Measurements from ENCODE around the gene FLVCR2. TPM values are rescaled to one million over a fixed set of nuclear protein-coding genes. Genes with fewer than 3 reads are reported as not detected.

The FLVCR2 gene
- total RNA-seq, 1 donor from 2014 or later = 6.3 TPM

GRCh38 chr14:75643985-75644384 is 65.6 kb downstream of the FLVCR2 start:
- no peak for DNase-seq (ENCODE audit: low spot score, unreplicated experiment)
- Mint-ChIP-seq H3K4me3 (ENCODE audit: low read depth) (no peak overlapping the region), H3K4me1 (ENCODE audit: low read depth) (peaks cover 12% of the 10 kb centered on the region), H3K9me3 (ENCODE audit: low read depth) (no peaks in the 10 kb centered on the region), H3K27ac (no peak overlapping the region), H3K27me3 (no peaks in the 10 kb centered on the region), H3K36me3 (ENCODE audit: insufficient read depth) (no peaks in the 10 kb centered on the region)
- TF ChIP-seq CTCF (IDR thresholded peaks at IDR 0.05; ENCODE audit: unreplicated experiment) = no peak

- no peak for DNase-seq (ENCODE audit: low spot score, unreplicated experiment)
- Mint-ChIP-seq H3K9me3 (ENCODE audit: low read depth) (no peaks in the 10 kb centered on the region), H3K36me3 (ENCODE audit: insufficient read depth) (peaks cover 3% of the 10 kb centered on the region), H3K4me1 (ENCODE audit: low read depth) (peaks cover 12% of the 10 kb centered on the region), H3K4me3 (ENCODE audit: low read depth) (no peak overlapping the region), H3K27ac (no peak overlapping the region), H3K27me3 (no peaks in the 10 kb centered on the region)
- TF ChIP-seq CTCF (IDR thresholded peaks at IDR 0.05; ENCODE audit: unreplicated experiment) = no peak
These were observed 66.6 kb downstream of the FLVCR2 start for GRCh38 chr14:75645056-75645455.

- H3K27ac Mint-ChIP-seq = no peak overlapping the region
- no peak for TF ChIP-seq CTCF (IDR thresholded peaks at IDR 0.05; ENCODE audit: unreplicated experiment)
- H3K4me1 Mint-ChIP-seq (ENCODE audit: low read depth) = peaks cover 12% of the 10 kb centered on the region
- peaks cover 16% of the 10 kb centered on the region for H3K36me3 Mint-ChIP-seq (ENCODE audit: insufficient read depth)
- no peak overlapping the region for H3K4me3 Mint-ChIP-seq (ENCODE audit: low read depth)
- no peaks in the 10 kb centered on the region for H3K9me3 Mint-ChIP-seq (ENCODE audit: low read depth)
- DNase-seq (ENCODE audit: low spot score, unreplicated experiment) = no peak
- H3K27me3 Mint-ChIP-seq = no peaks in the 10 kb centered on the region
These were observed 68.3 kb downstream of the FLVCR2 start for GRCh38 chr14:75646762-75647161.

GRCh38 chr14:75647640-75648039 is 69.2 kb downstream of the FLVCR2 start:
- DNase-seq (ENCODE audit: low spot score, unreplicated experiment) = no peak
- H3K27me3 Mint-ChIP-seq = no peaks in the 10 kb centered on the region
- no peak overlapping the region for H3K4me3 Mint-ChIP-seq (ENCODE audit: low read depth)
- no peaks in the 10 kb centered on the region for H3K9me3 Mint-ChIP-seq (ENCODE audit: low read depth)
- peaks cover 18% of the 10 kb centered on the region for H3K36me3 Mint-ChIP-seq (ENCODE audit: insufficient read depth)
- H3K4me1 Mint-ChIP-seq (ENCODE audit: low read depth) = peaks cover 12% of the 10 kb centered on the region
- no peak for TF ChIP-seq CTCF (IDR thresholded peaks at IDR 0.05; ENCODE audit: unreplicated experiment)
- H3K27ac Mint-ChIP-seq = peak overlapping the region; percentile 67

- no peak for TF ChIP-seq CTCF (IDR thresholded peaks at IDR 0.05; ENCODE audit: unreplicated experiment)
- Mint-ChIP-seq H3K9me3 (ENCODE audit: low read depth) (no peaks in the 10 kb centered on the region), H3K4me3 (ENCODE audit: low read depth) (no peak overlapping the region), H3K4me1 (ENCODE audit: low read depth) (peaks cover 12% of the 10 kb centered on the region), H3K36me3 (ENCODE audit: insufficient read depth) (peaks cover 18% of the 10 kb centered on the region), H3K27me3 (no peaks in the 10 kb centered on the region), H3K27ac (peak overlapping the region; percentile 72)
- DNase-seq (ENCODE audit: low spot score, unreplicated experiment) = no peak
These were observed 69.8 kb downstream of the FLVCR2 start for GRCh38 chr14:75648066-75648838.

Measured in progenitor cell of endocrine pancreas (in vitro differentiated cells).